Fibroblast of upper back skin (primary cell): ENCODE measurements around the gene PTPRO.

Experiments used
- DNase-seq: peaks from one replicate; pipeline ENCODE4 v3.0.0-alpha.2; 2013

Gene PTPRO

GRCh38 chr12:15528666-15529065 lies 206.4 kb downstream of the PTPRO start:
- no peak for DNase-seq

GRCh38 chr12:15530361-15530760 lies 208.1 kb downstream of the PTPRO start:
- no peak for DNase-seq

- peak; percentile 82 for DNase-seq
Measured at GRCh38 chr12:15532364-15532977, 210.2 kb downstream of the PTPRO start.

GRCh38 chr12:15534322-15534721 lies 212.0 kb downstream of the PTPRO start:
- DNase-seq, result peak; percentile 5

GRCh38 chr12:15534874-15535273 lies 212.6 kb downstream of the PTPRO start:
- DNase-seq, result peak; percentile 7

- no peak for DNase-seq
Measured at GRCh38 chr12:15535352-15535781, 213.1 kb downstream of the PTPRO start.

GRCh38 chr12:15536446-15536845 lies 214.1 kb downstream of the PTPRO start:
- DNase-seq, result no peak

- DNase-seq, result peak; percentile 57
Measured at GRCh38 chr12:15538881-15539280, 216.6 kb downstream of the PTPRO start.

- DNase-seq, result peak; percentile 10
Measured at GRCh38 chr12:15540005-15540404, 217.7 kb downstream of the PTPRO start.

GRCh38 chr12:15540469-15540872 lies 218.2 kb downstream of the PTPRO start:
- DNase-seq, result peak; percentile 82

- no peak for DNase-seq
Measured at GRCh38 chr12:15541996-15542631, 219.8 kb downstream of the PTPRO start.

- DNase-seq, result no peak
Measured at GRCh38 chr12:15543347-15543746, 221.0 kb downstream of the PTPRO start.

GRCh38 chr12:15544589-15544988 lies 222.3 kb downstream of the PTPRO start:
- DNase-seq, result no peak

- no peak for DNase-seq
Measured at GRCh38 chr12:15545334-15545733, 223.0 kb downstream of the PTPRO start.

- DNase-seq, result no peak
Measured at GRCh38 chr12:15546102-15546701, 223.9 kb downstream of the PTPRO start.

GRCh38 chr12:15547063-15547462 lies 224.8 kb downstream of the PTPRO start:
- no peak for DNase-seq

- DNase-seq, result no peak
Measured at GRCh38 chr12:15547691-15548090, 225.4 kb downstream of the PTPRO start.

- no peak for DNase-seq
Measured at GRCh38 chr12:15550793-15551192, 228.5 kb downstream of the PTPRO start.

GRCh38 chr12:15555446-15555845 lies 233.1 kb downstream of the PTPRO start:
- DNase-seq, result peak; percentile 72

GRCh38 chr12:15556411-15557102 lies 234.2 kb downstream of the PTPRO start:
- DNase-seq, result no peak

GRCh38 chr12:15558915-15559528 lies 236.7 kb downstream of the PTPRO start:
- peak; percentile 94 for DNase-seq

GRCh38 chr12:15561396-15561795 lies 239.1 kb downstream of the PTPRO start:
- DNase-seq, result no peak

- no peak for DNase-seq
Measured at GRCh38 chr12:15562263-15562662, 240.0 kb downstream of the PTPRO start.
